ENCODE measurements around the gene CCDC30.
"Not testable (repeated sequence)": the region's sequence is repeated elsewhere in the genome, so short reads cannot be mapped to it uniquely, and the experiment has no call there.

Gene CCDC30

DNA sequence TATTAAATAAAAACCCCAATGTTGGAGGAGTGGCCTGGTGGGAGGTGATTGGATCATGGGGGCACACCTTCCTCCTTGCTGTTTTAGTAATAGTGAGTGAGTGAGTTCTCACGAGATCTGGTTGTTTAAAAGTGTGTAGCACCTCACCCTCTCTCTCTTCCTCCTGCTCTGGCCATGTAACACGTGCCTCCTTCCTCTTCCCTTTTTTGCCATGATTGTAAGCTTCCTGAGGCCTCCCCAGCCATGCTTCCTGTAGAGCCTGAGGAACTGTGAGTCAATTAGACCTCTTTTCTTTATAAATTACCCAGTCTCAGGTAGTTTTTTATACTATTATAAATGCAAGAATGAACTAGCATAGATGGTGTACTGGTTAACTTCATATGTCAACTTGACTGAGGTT is 68.0 kb downstream of the CCDC30 start:
- DNase-seq: no peak

DNA sequence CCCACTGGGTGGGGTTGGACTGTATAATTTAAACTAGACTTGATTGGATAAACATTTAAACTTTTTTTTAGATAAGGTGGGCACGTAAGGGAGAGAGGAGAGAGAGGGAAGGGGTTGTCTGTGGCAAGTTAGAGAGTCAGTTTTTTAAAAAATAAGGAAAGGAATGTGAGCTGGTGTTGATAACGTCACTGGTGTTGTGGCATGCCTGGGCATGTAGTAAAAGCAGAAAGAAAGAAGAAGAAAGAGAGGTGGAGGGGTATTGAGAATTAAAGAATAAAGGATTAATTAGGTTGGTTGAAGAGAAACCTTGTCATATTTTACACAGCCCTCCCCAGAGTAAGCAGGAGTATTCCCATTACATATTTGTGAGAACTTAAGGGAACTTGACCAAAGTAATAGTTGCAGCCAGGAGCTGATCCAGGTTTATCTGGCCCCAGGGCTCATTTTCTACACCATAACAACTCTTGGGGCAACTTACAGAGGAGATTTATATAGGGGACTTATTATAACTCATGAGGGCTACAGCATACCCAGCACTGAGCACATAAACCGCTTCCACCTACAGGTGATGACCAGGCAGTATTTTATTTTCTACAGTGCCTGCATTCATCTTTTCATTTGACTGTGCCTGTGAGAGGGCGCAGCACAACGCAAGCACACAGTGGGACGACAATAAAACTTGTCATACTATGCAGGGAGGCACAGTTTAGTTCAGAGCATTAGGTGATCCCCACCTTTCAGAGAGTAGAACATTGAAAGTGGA is 70.2 kb downstream of the CCDC30 start:
- no peak for DNase-seq

DNA sequence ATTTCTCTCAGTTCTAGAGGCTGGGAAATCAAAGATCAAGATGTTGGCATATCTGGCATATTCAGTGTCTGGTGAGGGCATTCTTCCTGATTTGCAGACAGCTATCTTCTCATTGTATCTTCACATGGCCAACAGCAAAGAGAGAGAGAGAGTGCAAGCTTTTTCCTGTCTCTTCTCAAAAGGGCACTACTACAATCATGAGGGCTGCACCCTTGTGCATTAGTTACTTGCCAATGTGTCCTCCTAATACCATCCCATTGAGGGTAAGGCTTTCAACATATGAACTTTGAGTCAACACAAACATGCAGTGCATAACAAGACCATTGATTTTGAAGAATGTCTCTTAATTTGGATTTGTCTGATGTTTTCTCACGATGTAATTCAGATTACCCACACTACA is 78.0 kb downstream of the CCDC30 start:
- no peak for DNase-seq

DNA sequence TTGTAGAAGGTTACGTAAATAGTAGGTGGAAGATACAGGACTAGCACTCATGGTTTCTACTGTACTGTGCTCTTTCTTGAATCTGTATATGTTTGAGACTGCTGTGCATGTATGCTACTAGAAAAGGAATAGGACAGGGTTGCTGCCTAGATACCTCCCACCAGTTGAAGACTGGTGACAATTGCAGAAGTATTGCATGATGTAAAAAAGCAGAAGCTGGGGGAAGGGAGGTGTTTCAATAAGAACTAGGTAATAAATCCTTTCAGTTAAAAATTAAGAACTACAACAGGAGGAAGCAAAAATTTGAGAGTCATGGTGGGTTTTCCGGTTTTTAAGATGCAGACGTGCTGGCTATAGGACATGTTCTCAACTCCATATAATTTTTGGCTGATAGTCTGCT is 88.1 kb downstream of the CCDC30 start:
- DNase-seq: no peak

DNA sequence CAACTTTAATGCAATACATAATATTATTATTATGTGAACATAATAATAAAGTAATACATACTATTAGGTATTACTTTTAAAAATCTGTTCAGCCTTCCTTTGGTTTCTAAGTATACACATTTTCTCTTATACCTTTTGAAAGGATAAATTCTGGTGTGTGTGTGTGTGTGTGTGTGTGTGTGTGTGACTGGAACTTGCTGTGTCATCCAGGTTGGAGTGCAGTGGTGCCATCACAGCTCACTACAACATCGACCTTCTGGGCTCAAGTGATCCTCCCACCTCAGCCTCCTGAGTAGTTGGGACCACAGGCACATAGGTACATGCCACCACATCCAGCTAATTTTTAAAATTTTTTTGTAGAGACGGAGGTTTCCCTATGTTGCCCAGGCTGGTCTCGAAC is 88.5 kb downstream of the CCDC30 start:
- DNase-seq: no peak

DNA sequence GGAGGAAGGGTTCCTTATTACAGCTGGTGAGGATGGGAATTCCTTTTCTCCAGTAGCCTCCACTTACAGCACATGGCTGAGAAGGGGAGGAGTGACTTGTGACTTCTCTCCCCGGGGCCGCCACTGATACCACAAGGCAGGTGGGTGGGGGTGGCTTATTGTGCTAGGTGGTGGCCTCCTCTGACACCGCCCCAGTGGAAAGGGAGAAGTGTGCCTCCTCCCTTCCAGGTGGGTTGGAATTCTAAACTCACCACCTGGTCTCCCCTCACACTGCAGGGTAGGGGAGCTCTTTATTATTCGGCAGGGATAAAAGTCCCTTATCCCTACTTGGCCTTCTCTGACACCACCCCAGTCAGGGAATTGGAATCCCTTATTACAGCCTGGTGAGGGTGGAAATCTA is 89.5 kb downstream of the CCDC30 start:
- no peak for DNase-seq

DNA sequence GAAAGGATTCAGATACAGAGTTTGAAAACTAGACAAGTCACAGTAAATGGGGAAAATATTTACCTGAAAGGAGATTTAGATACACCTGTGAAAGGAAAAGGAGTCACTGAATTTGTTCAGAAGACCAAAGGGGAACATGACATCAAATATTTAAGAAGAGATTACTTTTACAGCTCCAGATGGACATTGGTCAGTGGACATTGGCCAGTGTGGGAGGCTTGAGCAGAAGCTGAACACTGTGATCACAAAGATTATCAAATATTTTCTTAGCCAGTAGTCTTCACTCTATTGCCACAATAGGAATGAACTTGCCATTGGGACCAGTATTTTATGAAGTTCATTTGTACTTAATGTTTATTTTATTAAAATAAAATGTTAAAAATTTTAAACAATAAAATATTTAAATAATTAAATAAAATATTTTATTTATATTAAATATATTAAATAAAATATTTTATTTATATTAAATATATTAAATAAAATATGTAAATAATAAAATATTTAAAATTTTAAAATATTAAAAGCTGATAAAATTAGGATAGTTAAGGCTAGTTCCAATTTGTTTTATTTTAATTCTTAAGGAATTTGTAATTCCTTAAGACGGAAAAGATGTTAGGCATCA is 94.3 kb downstream of the CCDC30 start:
- DNase-seq: no peak

DNA sequence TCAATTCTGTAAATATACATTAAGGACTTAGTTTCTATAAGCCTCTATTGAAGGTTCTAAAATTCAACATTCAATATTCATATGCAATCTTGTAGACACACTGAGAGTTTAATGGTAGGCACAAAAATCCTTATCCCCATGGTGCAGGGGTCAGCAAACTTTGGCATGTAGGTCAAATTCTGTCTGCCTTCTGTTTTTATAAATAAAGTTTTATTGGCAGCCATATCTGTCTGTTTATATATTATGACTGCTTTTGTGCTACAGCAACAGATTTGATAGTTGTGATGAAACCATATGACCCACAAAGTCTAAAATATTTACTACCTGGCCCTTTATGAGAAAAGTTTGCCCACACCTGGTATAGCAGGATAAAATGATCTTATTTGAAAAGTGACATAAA is 104.0 kb downstream of the CCDC30 start:
- no peak for DNase-seq

DNA sequence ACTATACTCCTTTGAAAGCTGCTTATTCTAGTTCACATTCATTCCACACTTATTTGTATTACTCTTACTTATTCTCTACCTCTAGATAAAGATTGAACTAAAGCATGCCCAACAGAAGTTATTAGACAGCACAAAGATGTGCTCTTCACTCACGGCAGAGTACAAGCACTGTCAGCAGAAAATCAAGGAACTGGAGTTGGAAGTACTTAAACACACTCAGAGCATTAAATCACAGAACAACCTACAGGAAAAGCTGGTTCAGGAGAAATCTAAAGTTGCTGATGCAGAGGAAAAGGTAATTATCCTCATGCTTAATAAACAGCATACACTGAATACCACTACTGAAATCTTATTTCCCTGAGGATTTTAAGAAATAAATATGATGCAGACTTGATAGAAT is 113.8 kb downstream of the CCDC30 start:
- no peak for DNase-seq

DNA sequence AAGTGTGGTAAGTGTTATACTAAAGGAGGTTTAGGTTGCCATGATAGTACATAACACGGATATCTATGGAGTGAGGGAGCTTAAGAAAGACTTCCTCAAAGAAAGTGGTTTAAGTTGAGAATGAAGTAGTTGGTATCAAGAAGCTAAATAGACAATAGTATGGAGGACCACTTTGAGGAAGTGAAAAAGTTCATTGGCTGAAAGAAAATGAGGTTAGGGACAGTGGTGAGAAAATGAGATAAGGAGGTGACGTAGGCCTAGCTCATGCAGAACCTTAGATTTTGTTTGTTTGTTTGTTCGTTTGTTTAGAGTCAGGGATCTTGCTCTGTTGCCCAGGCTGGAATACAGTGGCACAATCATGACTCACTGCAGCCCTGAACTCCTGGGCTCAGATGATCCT is 122.9 kb downstream of the CCDC30 start:
- DNase-seq: no peak

DNA sequence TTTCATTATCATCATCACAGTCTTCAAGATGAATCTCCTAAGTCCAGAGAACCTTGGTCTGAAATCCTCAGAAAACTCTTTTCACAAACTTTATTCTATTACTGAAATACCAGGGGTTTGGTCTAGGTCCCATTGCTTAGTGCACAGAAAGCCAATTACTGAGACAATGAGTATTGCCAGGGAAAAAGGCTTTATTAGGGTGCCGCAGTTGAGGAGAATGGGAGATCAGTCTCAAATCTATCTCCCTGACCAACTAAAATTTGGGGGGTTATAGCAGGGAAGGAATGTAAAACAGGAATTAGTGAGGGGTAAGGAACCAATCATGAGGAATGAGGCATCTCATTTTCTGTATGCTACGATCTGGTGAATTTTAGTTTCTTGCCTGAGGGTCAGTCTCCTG is 124.7 kb downstream of the CCDC30 start:
- no peak for DNase-seq

DNA sequence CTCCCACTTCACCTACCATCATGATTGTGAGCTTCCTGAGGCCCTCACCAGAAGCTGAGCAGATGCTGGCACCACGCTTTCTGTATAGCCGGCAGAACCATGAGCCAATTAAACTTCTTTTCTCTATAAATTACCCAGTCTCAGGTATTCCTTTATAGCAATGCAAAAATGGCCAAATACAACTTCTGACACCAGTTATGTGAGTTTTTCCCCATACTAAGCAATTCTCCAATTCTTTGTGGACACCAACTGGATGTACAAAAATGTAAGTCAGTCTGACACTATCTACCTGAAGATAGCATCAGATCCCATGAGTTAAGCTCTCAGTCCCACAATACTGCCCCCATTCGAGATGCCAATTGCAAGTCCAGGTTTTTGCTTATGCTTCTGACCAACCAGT is 129.7 kb downstream of the CCDC30 start:
- DNase-seq: no peak

DNA sequence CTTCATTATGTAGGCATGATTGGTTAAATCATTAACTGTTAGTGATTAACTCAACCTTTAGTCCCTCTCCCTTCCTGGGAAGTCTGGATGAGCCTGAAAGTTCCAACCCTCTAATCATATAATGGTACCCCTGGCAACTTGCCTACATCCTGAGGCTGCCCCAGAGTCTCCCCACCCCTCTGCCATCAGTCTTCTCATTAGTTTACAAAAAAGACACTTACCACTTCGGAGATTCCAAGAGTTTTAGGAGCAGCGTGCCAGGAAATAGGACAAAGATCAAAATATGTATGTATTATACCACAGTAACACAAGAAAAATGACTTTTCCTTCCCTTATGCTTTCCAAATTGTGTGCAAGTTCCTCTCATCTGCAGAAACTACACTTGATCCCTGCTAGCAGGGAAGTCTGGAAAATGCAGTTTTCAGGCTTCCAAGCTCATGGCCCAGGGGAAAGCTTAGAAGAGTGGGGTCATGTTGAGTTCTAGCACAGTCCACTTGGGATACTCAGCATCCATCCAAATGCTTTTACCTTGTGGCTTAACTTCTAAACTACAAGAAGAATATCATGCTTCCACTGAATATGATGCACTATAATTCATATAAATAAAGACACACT is 130.5 kb downstream of the CCDC30 start:
- no peak for DNase-seq

DNA sequence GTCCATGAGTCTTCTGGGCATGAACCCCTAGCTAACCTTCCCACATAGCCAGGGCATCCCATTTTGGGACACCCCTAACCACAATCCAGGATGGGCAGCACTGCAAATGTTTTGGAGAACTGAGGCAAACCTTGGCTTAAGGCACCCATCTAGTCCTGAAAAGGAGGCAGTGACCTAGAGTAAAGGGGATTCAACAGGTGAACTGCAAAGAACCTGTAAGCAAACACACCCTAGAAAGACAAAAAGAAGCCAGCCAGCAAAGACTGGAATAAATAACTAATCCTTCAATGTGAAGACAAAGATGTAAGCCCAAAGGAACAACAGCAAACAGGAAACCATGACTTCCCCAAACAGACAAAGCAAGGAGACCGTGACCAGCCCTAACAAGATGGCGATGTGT is 138.4 kb downstream of the CCDC30 start:
- no peak for DNase-seq

DNA sequence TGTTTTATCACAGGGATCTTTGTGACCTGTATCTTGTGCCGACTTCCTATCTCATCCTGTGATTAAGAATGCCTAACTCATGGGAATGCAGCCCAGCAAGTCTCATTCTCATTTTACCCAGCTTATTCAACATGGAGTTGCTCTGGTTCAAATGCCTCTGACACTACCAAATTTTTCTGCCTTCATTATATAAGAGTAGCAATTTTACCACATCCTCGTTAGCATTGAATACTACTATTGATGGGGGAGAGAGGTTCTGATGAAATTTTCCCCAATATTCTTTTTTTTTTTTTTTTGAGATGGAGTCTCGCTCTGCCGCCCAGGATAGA is 150.7 kb downstream of the CCDC30 start:
- no peak for DNase-seq

DNA sequence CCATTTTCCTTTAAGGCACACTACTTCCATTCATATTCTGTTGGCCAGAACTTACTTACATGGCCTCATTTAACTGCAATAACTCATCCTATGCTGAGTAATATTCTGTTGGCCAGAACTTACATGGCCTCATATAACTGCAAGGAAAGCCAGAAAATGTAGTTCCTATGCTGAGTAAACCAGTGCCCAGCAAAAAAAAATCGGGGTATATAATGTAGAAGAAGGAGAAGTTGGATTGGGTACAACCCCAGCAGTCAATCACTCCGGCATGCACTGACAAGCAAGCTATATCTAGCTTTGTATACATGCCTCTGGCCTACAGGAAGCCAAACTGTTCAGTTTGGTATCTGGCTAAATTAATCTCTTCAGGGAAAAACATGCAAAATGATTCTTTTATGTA is 155.8 kb downstream of the CCDC30 start:
- DNase-seq: no peak

DNA sequence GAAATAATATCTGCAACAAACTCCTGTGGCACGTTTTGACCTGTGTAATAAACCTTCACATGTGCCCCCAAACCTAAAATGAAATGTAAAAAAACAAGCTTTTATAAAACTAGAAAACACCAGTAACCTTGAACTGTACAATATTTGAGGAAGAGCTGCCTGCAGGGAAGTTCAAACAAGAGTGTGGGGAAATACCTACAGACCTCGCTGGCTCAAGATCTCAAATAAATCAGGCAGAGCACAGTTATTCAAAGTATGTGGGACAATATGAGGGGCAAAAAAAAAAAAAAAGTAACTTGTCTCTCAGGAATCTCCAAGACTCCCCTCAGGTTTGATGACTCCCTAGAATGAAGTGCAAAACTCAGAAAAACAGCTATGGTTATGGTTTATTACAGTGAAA is 157.2 kb downstream of the CCDC30 start:
- DNase-seq: no peak

DNA sequence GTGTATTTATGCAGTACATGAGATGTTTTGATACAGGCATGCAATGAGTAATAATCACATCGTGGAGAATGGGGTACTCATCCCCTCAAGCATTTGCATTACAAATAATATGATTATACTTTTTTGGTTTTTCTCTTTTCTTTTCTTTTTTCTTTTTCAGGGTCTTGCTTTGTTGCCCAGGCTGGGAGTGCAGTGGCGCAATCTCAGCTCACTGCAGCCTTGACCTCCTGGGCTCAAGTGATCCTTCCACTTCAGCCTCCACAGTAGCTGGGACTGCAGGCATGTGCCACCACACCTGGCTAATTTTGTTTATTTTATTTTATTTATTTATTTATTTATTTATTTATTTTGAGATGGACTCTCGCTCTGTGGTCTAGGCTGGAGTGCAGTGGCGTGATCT is 158.1 kb downstream of the CCDC30 start:
- DNase-seq: not testable (repeated sequence)

DNA sequence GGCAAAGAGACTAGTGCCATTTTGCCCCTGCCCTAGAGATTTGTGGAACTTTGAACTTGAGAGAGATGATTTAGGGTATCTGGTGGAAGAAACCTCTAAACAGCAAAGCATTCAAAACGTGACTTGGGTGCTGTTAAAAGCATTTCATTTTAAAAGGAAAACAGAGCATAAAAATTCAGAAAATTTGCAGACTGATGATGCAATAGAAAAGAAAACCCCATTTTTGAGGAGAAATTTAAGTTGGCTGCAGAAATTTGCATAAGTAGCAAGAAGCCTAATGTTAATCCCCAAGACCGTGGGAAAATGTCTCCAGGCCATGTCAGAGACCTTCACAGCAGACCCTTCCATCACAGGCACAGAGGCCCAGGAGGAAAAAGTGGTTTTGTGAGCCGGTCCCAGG is 164.1 kb downstream of the CCDC30 start:
- not testable (repeated sequence) for DNase-seq

DNA sequence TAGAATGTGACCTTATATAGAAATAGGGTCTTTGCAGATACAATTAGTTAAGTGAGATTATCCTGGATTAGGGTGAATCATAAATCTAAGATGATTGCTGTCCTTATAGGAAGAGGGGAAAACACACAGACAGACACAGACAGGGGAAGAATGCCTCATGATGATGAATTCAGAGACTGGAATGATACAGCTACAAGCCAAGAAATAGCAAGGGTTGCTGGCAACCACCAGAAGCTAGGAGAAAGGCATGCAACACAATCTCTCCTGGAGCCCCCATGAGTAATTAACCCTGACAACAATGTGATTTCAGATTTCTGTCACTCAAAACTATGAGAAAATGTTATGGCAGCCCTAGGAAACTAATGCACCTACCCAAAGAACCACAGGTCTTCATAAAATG is 176.0 kb downstream of the CCDC30 start:
- DNase-seq: no peak

DNA sequence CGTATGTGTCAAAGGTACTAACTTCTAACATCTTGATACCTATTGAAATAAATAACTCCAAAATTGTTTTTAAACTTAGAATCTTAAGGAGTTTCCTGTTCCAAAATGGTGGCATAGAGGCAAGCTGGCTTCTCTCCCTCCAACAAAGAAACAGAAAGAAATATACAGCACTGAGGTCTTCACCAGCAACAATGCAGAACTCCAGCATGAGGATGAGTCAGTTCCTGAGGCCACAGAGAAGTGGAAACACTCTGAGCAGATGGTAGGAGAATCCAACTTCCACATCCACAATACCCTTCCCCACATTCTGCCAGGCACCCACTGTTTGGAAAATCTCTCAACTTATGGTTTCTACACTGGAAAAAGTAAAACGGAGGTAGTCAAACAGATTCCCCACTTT is 183.0 kb downstream of the CCDC30 start:
- no peak for DNase-seq

DNA sequence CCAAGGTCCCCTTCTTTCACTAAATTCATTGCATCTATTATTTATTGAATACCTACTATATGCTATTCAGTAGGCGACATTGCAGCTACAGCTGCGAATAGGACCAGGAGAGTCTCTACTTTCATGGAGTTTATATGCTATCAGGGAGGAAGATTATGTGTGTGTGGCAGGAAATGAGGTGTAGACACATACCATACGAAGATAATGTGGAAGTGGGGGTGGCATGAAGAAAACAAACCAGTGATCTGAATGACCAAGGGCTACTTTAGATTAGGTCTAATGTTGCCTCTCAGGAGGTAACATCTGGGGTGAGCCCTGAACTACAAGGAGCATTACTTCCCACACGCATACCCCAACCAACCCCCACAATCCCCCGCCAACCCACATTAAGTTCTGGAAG is 194.1 kb downstream of the CCDC30 start:
- no peak for DNase-seq

DNA sequence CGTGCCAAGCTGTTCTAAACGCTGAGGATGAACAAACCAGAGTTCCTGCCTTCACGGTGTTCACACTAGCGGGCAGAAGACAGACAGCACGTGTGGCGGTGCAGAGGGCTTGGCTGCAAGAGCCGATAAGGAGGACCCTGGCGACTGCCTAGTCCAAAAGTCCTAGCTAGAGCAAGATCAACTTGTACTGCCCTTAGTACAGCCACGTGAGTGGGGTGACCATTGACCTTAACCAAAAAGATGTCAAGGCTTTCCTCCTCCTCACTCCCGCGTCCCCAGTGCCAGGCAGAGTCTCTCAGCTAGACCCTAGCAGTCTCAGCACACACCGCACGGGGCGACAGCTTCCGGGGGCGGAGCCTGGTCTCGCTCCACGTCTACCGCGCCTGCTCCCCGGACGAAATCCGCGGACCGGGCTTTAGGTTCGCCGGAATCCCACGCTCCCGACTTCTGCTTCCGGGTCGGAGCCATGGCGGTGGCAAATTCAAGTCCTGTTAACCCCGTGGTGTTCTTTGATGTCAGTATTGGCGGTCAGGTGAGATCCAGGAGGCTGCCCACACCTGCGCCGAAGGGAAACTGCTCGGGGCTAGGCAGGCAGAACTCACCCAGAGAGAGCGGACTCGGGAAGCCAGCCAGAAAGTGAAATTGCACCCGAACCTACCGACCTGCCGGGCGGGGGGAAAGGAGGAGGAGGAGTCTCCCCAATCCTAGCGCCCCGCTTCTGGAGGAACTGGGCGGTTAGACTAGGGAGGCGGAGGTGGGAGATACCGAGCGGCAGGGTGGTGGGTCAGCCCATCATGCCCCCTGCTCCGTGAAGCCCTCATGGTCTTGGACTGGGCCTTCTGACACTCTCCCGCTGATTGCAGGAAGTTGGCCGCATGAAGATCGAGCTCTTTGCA is 195.1 kb downstream of the CCDC30 start, which contains the start of gene PPIH:
Gene PPIH (plus strand): TSS at position 443 of the 896 bp plus-strand sequence. CDS start 24 bp downstream, at position 467.
- DNase-seq: peak; percentile 94

Measured in activated T-cell treated with anti-CD3 and anti-CD28 coated beads, Interleukin-2, amount 50 U/mL, for 1 hour (primary cell).